ENCODE data around the gene LAMC2.

The LAMC2 gene

DNA sequence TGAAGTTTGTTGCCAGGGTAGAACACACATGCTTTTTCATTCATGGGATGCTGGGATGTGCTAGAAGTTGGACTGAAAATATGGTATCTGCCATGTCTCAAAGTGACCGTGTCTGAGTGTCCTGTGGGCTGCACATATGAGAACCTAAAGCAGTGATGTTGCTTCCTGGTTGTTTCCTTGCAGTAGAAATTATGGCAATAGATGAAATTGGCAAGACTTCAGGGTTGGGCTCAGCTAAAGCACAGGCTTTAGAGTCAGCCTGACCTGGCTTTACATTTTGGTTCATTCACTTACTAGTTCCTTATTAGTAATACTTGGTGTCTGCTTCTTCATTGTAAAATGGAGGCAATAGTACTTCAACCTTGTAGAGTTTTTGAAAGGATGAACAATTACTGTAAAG is 2.2 kb downstream of the LAMC2 start:
- H3K79me2 ChIP-seq (ENCODE audit: insufficient read depth, low read length): no peaks in the 10 kb centered on the region
- H4K20me1 ChIP-seq (ENCODE audit: insufficient read depth, low read length, poor library complexity, severe bottlenecking): no peaks in the 10 kb centered on the region
- peaks cover 3% of the 10 kb centered on the region for H3K4me1 ChIP-seq (ENCODE audit: insufficient read depth, low read length, poor library complexity, severe bottlenecking)
- no peaks in the 10 kb centered on the region for H3K27me3 ChIP-seq (ENCODE audit: insufficient read depth, low read length, poor library complexity, severe bottlenecking)
- no peaks in the 10 kb centered on the region for H3K9me3 ChIP-seq (ENCODE audit: insufficient read depth, low read depth, low read length)
- no peak overlapping the region for H3K4me3 ChIP-seq (ENCODE audit: low read length, poor library complexity, severe bottlenecking)
- H3K36me3 ChIP-seq (ENCODE audit: insufficient read depth, low read length): no peaks in the 10 kb centered on the region
- no peak overlapping the region for H3K4me2 ChIP-seq (ENCODE audit: low read depth, low read length, poor library complexity, severe bottlenecking)
- TF ChIP-seq, protein P1, sequence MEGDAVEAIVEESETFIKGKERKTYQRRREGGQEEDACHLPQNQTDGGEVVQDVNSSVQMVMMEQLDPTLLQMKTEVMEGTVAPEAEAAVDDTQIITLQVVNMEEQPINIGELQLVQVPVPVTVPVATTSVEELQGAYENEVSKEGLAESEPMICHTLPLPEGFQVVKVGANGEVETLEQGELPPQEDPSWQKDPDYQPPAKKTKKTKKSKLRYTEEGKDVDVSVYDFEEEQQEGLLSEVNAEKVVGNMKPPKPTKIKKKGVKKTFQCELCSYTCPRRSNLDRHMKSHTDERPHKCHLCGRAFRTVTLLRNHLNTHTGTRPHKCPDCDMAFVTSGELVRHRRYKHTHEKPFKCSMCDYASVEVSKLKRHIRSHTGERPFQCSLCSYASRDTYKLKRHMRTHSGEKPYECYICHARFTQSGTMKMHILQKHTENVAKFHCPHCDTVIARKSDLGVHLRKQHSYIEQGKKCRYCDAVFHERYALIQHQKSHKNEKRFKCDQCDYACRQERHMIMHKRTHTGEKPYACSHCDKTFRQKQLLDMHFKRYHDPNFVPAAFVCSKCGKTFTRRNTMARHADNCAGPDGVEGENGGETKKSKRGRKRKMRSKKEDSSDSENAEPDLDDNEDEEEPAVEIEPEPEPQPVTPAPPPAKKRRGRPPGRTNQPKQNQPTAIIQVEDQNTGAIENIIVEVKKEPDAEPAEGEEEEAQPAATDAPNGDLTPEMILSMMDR (conservative IDR thresholded peaks at IDR 0.05; ENCODE audit: low read length): no peak
- no peak for TF ChIP-seq EZH2phosphoT487 (IDR thresholded peaks at IDR 0.05; ENCODE audit: borderline replicate concordance)
- 0 out of 2 replicates have a peak overlapping the region, but pooled peaks have one; percentile 9 for H2AFZ ChIP-seq (ENCODE audit: low read length)
- no peaks in the 10 kb centered on the region for H3K9me2 ChIP-seq (replicated peaks; ENCODE audit: low read depth, low read length)
- H3K9ac ChIP-seq (ENCODE audit: low read depth, low read length, poor library complexity, severe bottlenecking): no peak overlapping the region
- H3F3A ChIP-seq (ENCODE audit: low read depth): no peaks in the 10 kb centered on the region

DNA sequence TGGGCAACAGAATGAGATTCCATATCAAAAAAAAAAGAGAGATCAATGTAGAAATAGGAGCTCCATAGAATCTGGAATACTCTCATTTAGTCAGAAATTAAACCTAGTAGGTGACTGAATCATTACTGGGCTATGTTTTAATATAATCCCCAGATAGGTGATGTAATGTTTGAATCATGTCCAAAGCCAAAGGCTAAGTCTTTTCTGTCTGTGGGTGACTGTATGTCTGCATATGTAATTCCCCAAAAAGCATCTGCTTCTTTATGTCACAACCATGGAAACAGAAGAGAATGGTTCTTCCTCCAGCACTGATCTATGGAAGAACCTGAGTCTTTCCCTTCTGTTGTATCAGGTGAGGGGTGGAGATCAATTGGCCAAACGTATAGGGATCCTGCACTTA is 5.8 kb downstream of the LAMC2 start:
- Histone ChIP-seq H3K9ac (ENCODE audit: low read depth, low read length, poor library complexity, severe bottlenecking) (no peak overlapping the region), H2AFZ (ENCODE audit: low read length) (no peak overlapping the region), H3K36me3 (ENCODE audit: insufficient read depth, low read length) (no peaks in the 10 kb centered on the region), H3K9me2 (replicated peaks; ENCODE audit: low read depth, low read length) (no peaks in the 10 kb centered on the region), H3K9me3 (ENCODE audit: insufficient read depth, low read depth, low read length) (no peaks in the 10 kb centered on the region), H4K20me1 (ENCODE audit: insufficient read depth, low read length, poor library complexity, severe bottlenecking) (no peaks in the 10 kb centered on the region), H3K4me1 (ENCODE audit: insufficient read depth, low read length, poor library complexity, severe bottlenecking) (peaks cover 29% of the 10 kb centered on the region), H3K4me2 (ENCODE audit: low read depth, low read length, poor library complexity, severe bottlenecking) (no peak overlapping the region), H3K27me3 (ENCODE audit: insufficient read depth, low read length, poor library complexity, severe bottlenecking) (no peaks in the 10 kb centered on the region), H3K4me3 (ENCODE audit: low read length, poor library complexity, severe bottlenecking) (no peak overlapping the region), H3F3A (ENCODE audit: low read depth) (peaks cover 2% of the 10 kb centered on the region; the same call in 1 of the 2 replicates), H3K79me2 (ENCODE audit: insufficient read depth, low read length) (no peaks in the 10 kb centered on the region)
- no peak for TF ChIP-seq EZH2phosphoT487 (IDR thresholded peaks at IDR 0.05; ENCODE audit: borderline replicate concordance)
- TF ChIP-seq, protein P1 (conservative IDR thresholded peaks at IDR 0.05; ENCODE audit: low read length): no peak

DNA sequence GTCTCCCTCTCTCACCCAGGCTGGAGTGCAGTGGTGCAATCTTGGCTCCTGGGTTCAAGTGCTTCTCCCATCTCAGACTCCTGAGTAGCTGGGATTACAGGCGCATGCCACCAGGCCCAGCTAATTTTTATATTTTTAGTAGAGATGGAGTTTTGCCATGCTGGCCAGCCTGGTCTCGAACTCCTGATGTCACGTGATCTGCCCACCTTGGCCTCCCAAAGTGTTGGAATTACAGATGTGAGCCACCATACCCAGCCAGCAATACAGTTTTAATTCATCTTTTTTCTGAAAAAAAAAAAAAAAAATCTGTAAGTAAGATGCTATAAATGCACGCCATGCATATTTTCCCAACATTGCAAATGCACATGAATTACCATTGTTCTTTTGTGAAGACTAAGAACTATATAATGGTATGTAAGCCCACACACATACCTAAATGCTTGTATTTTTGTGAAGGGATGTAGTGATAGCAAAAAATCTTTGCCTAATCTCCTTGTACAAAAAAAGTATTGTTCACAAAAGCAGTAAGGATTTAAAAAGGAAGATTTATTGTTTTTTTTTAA is 8.0 kb downstream of the LAMC2 start:
- H3K79me2 ChIP-seq (ENCODE audit: insufficient read depth, low read length): no peaks in the 10 kb centered on the region

More for the DNA sequence above, 8.0 kb downstream of the LAMC2 start:
- Histone ChIP-seq H3K9me2 (replicated peaks; ENCODE audit: low read depth, low read length) (no peaks in the 10 kb centered on the region), H3K36me3 (ENCODE audit: insufficient read depth, low read length) (no peaks in the 10 kb centered on the region), H3K4me2 (ENCODE audit: low read depth, low read length, poor library complexity, severe bottlenecking) (peak overlapping the region; percentile 79), H4K20me1 (ENCODE audit: insufficient read depth, low read length, poor library complexity, severe bottlenecking) (no peaks in the 10 kb centered on the region), H3K4me3 (ENCODE audit: low read length, poor library complexity, severe bottlenecking) (peak overlapping the region; percentile 28), H3K9me3 (ENCODE audit: insufficient read depth, low read depth, low read length) (no peaks in the 10 kb centered on the region), H3F3A (ENCODE audit: low read depth) (peaks cover 2% of the 10 kb centered on the region; the same call in 1 of the 2 replicates), H3K4me1 (ENCODE audit: insufficient read depth, low read length, poor library complexity, severe bottlenecking) (peaks cover 32% of the 10 kb centered on the region), H3K9ac (ENCODE audit: low read depth, low read length, poor library complexity, severe bottlenecking) (no peak overlapping the region), H3K27me3 (ENCODE audit: insufficient read depth, low read length, poor library complexity, severe bottlenecking) (no peaks in the 10 kb centered on the region), H2AFZ (ENCODE audit: low read length) (no peak overlapping the region)
- no peak for TF ChIP-seq EZH2phosphoT487 (IDR thresholded peaks at IDR 0.05; ENCODE audit: borderline replicate concordance)
- TF ChIP-seq, protein P1 (conservative IDR thresholded peaks at IDR 0.05; ENCODE audit: low read length): no peak

All from Loucy (cell line).